HepG2 (cell line): ENCODE data around the gene STMN3. TPM values are rescaled to one million over a fixed set of nuclear protein-coding genes. Genes with fewer than 3 reads are reported as not detected.
A peak's percentile ranks its signal among the peaks of the same experiment; 100 is the strongest.

Experiments
- ATAC-seq: fragments of 200-7000 bp; cut with Tn5 transposase; 3 replicates; pipeline ENCODE4 v1.9.1; 2020; ENCODE audit warnings: mild to moderate bottlenecking, moderate library complexity
- BruUV-seq: library from RNA; stranded (reverse); fragments of 400-500 nt; replicated peaks from 2 replicates; lab custom pipeline; 2021; lab: Mats Ljungman, UMichigan
- CTCF ChIA-PET: fragments of 300-600 bp; formaldehyde crosslinking; extraction: SDS; loops from one replicate; lab custom pipeline; 2021; ENCODE audit warnings: low total read pairs, inconsistent platforms, low intra/inter-chr PET ratio; lab: Yijun Ruan, JAX
- POLR2A ChIA-PET: fragments of 350-600 bp; sonication (Branson Sonifier 250); formaldehyde crosslinking; loops from one replicate; lab custom pipeline; 2020; ENCODE audit warnings: antibody characterized with exemption, inconsistent platforms; lab: Yijun Ruan, JAX
- DNase-seq: peaks from one replicate; pipeline ENCODE4 v3.0.0-alpha.2; 2015; ENCODE audit warnings: low spot score
- FAIRE-seq: peaks from 3 replicates; lab custom pipeline; 2011; peaks lifted over from hg19 to GRCh38; lab: Jason Lieb, UNC
- H2AFZ ChIP-seq: one replicate; pipeline ENCODE4 v1.6.1; 2011; ENCODE audit warnings: low read length, inconsistent platforms
- H3K27ac ChIP-seq: fragments of 300-600 bp; 3 replicates; pipeline ENCODE4 v1.8.0; 2011; ENCODE audit warnings: mixed run types, mild to moderate bottlenecking, mixed read lengths, low read length, inconsistent platforms; ENCODE audit not compliant: insufficient read depth; ENCODE audit errors: extremely low read length
- H3K27me3 ChIP-seq, 2 experiments: fragments of 200-600 bp in 1 of 2; 2 replicates in 1 of 2; 3 replicates in 1 of 2; pipeline versions ENCODE4 v1.6.0 to v1.8.0; 2011; ENCODE audit warnings: low read length in 2 of 2, mild to moderate bottlenecking in 2 of 2, moderate library complexity in 2 of 2, inconsistent platforms in 1 of 2; ENCODE audit not compliant: insufficient read depth in 2 of 2, control insufficient read depth in 1 of 2
- H3K36me3 ChIP-seq, 2 experiments: fragments of 200-600 bp in 1 of 2; replicated peaks in 1 of 2; 2 replicates in 1 of 2; 3 replicates in 1 of 2; pipeline versions ENCODE4 v1.5.1 to v1.8.0; 2011; ENCODE audit warnings: low read length in 2 of 2, inconsistent platforms in 1 of 2; ENCODE audit not compliant: insufficient read depth in 2 of 2, control insufficient read depth in 1 of 2
- H3K4me1 ChIP-seq: 2 replicates; pipeline ENCODE4 v1.5.1; 2012; ENCODE audit warnings: low read length, inconsistent platforms; ENCODE audit not compliant: insufficient read depth
- H3K4me2 ChIP-seq: 2 replicates; pipeline ENCODE4 v1.6.0; 2011; ENCODE audit warnings: low read depth, low read length, inconsistent platforms
- H3K4me3 ChIP-seq, 3 experiments: fragments of 200-600 bp in 1 of 3; sonication (generic), shearing (Covaris generic) in 1 of 3; replicated peaks in 1 of 3; 2 replicates each; pipeline ENCODE4 v1.5.1; 2011 to 2016; ENCODE audit warnings: low read length in 3 of 3, inconsistent platforms in 2 of 3, low read depth in 2 of 3, mild to moderate bottlenecking in 2 of 3, control low read depth in 1 of 3, mixed read lengths in 1 of 3; ENCODE audit not compliant: insufficient read depth in 1 of 3
- H3K79me2 ChIP-seq: one replicate; pipeline ENCODE4 v1.6.1; 2011; ENCODE audit warnings: low read length, inconsistent platforms; ENCODE audit not compliant: insufficient read depth
- H3K9ac ChIP-seq: 2 replicates; pipeline ENCODE4 v1.6.0; 2011; ENCODE audit warnings: mild to moderate bottlenecking, low read depth, low read length, inconsistent platforms; ENCODE audit not compliant: insufficient read depth
- H3K9me3 ChIP-seq: 2 replicates; pipeline ENCODE4 v1.5.1; 2012; ENCODE audit warnings: mild to moderate bottlenecking, low read length
- H4K20me1 ChIP-seq: 2 replicates; pipeline ENCODE4 v1.6.0; 2011; ENCODE audit warnings: inconsistent platforms, mild to moderate bottlenecking, low read length, moderate library complexity; ENCODE audit not compliant: insufficient read depth
- AGO2 ChIP-seq: fragments of 200-400 bp; formaldehyde crosslinking; optimal IDR thresholded peaks from 2 replicates; pipeline ENCODE3; 2017; ENCODE audit warnings: mild to moderate bottlenecking, low read depth, low read length, moderate library complexity
- ARNT2 ChIP-seq: sonication (generic); formaldehyde crosslinking; IDR thresholded peaks from 2 replicates; pipeline ENCODE4 v1.8.0; 2022; ENCODE audit warnings: mild to moderate bottlenecking, low read depth, missing genetic modification reagents, moderate library complexity
- BCL6 ChIP-seq: IDR thresholded peaks from 2 replicates; pipeline ENCODE4 v1.6.1; 2016; ENCODE audit warnings: missing genetic modification reagents, missing compliant biosample characterization
- HIVEP1 ChIP-seq: sonication (generic); formaldehyde crosslinking; IDR thresholded peaks from 2 replicates; pipeline ENCODE4 v1.4.0; 2020; ENCODE audit warnings: mild to moderate bottlenecking, missing genetic modification reagents
- HNRNPUL1 ChIP-seq: fragments of 200-400 bp; formaldehyde crosslinking; IDR thresholded peaks from 2 replicates; pipeline ENCODE4 v1.6.1; 2017; ENCODE audit warnings: low read depth, mild to moderate bottlenecking, low read length, moderate library complexity
- MYNN ChIP-seq: sonication (generic); formaldehyde crosslinking; IDR thresholded peaks from 2 replicates; pipeline ENCODE4 v1.4.0; 2020; ENCODE audit warnings: mild to moderate bottlenecking, low read depth, missing genetic modification reagents
- NFIB ChIP-seq: sonication (generic); formaldehyde crosslinking; IDR thresholded peaks from 2 replicates; pipeline ENCODE4 v1.9.0; 2021; ENCODE audit warnings: missing genetic modification reagents, mild to moderate bottlenecking, borderline replicate concordance
- SRF ChIP-seq: IDR thresholded peaks from 2 replicates; pipeline ENCODE4 v1.6.1; 2011; ENCODE audit warnings: mild to moderate bottlenecking, low read depth, low read length, moderate library complexity
- ZNF253 ChIP-seq: sonication (generic); formaldehyde crosslinking; IDR thresholded peaks from 2 replicates; pipeline ENCODE4 v1.8.0; 2022; ENCODE audit warnings: mild to moderate bottlenecking, missing genetic modification reagents, borderline replicate concordance
- ZNF543 ChIP-seq: sonication (generic); formaldehyde crosslinking; IDR thresholded peaks from 2 replicates; pipeline ENCODE4 v1.4.0; 2020; ENCODE audit warnings: mild to moderate bottlenecking, missing genetic modification reagents
- ZNF547 ChIP-seq: sonication (generic); formaldehyde crosslinking; IDR thresholded peaks from 2 replicates; pipeline ENCODE4 v1.5.1; 2020; ENCODE audit warnings: mild to moderate bottlenecking, missing genetic modification reagents
- ZNF619 ChIP-seq: sonication (generic); formaldehyde crosslinking; IDR thresholded peaks from 2 replicates; pipeline ENCODE4 v1.4.0; 2020; ENCODE audit warnings: mild to moderate bottlenecking, missing genetic modification reagents
- ZNF768 ChIP-seq: sonication (generic); formaldehyde crosslinking; IDR thresholded peaks from 2 replicates; pipeline ENCODE4 v1.4.0; 2020; ENCODE audit warnings: missing genetic modification reagents
- WGBS: methylation state at CpG from one replicate; pipeline ENCODE4 v1.1.6; 2017; ENCODE audit warnings: low lambda C conversion rate; 5-methylcytosine and 5-hydroxymethylcytosine counted together
- in situ Hi-C: cut with HindIII; loops from 2 replicates; pipeline ENCODE4 v1.10.0; 2017; ENCODE audit warnings: low pct_unique_long_range_greater_than_20kb; ENCODE audit not compliant: extremely low pct_ligation_motif_present
- intact Hi-C: fragments of 100-400 bp; cut with micrococcal nuclease; formaldehyde crosslinking; loops from one replicate; pipeline ENCODE4 v1.10.0; 2022; ENCODE audit not compliant: unreplicated experiment
- polyA plus RNA-seq, 8 experiments: library from polyadenylated mRNA; depleted of rRNA in 3 of 8; stranded (reverse) in 7 of 8; unstranded in 1 of 8; fragments of >200 nt; fragmentation: Illumina TruSeq in 4 of 8; extraction: Trizol in 4 of 8; gene quantifications; 2 replicates each; pipeline versions ENCODE4 v1.2.1 to v1.2.3, GENCODE V29; 2011 to 2016; ENCODE audit warnings: low read depth in 4 of 8, missing spikeins in 1 of 8, mixed read lengths in 1 of 8; ENCODE audit not compliant: insufficient read depth in 1 of 8
- total RNA-seq, 5 experiments: library from RNA; depleted of rRNA; stranded (reverse); fragments of >200 nt; fragmentation: Illumina TruSeq; extraction: Trizol; gene quantifications; 2 replicates each; pipeline ENCODE4 v1.2.3, GENCODE V29; 2016; ENCODE audit warnings: low read depth in 1 of 5
- TF ChIP-seq, protein P1 (sequence below): IDR thresholded peaks from 2 replicates; pipeline ENCODE4 v1.6.1; 2018; ENCODE audit warnings: missing genetic modification reagents

Gene STMN3
- total and polyA plus RNA-seq, 2 of the 13 experiments (the other 11 are each of a cell fraction or from before 2014, with no cell fraction given): 21.0 to 48.3 TPM

DNA sequence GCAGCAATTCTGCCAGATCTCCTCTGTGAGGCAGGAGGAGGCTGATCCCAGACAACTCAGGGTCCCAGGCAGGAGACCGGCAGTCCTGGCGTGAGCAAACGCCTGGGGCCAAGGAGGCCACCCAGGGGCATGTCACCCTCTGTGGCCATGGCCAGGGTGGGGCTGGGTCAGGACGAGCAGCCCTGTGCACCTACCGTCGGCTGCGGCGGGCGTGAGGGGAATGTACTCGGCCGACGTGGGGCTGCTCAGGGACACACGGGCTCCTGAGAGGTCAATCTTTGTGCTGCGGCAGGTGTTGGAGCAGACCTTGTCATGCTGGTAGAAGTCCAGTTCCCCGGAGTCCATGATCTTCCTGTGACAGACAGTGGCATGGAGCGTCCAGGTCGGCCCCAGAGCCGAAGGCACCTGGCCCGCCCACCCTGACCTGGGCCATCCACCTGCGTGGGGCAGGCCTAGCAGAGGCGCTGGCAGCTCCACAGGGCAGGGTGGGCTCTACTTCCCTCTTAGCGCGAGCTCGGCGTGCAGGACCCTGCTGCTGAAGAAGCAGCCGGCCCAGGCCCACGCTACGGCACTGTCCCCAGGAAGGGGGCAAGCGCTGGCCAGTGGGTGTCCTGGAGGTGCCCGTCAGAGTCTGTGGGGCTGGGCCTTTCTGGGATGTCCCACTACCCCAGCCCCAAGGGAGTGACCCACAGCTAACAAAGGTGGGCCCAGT lies 57.7 kb downstream of the STMN3 start:
- WGBS: 91% methylated on average over 24 of the region's 30 CpGs

DNA sequence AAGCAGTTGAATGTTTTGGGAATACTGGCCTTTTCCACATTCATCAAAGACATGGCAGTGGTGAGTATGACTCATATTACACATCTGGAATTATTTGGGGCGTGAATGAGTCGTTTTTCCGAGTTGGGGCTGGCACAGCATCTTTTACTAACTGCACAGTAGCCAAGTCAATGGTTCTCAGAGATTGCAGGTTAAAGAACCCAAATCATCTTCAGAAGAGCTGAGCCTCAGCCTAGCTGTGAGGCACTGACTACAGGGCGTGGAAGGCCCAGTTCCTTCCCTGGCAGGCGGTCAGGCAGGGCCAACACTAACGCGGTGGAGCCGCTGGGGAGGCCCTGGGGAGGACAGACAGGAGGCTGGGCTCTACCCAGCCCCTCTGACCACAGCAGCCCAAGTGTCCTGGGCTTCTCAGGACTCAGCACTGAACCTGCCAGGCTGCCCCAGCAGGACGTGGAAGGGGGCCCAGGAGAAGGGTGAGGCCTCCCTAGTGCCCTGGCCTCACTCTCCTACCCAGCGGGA lies 59.1 kb downstream of the STMN3 start:
- no peak overlapping the region for H2AFZ ChIP-seq
- in situ Hi-C loops: no loop called here
- FAIRE-seq (no peak), ATAC-seq (no peak), DNase-seq (no peak)
- H3K4me1 ChIP-seq: no peaks in the 10 kb centered on the region
- no peak overlapping the region for H3K9ac ChIP-seq
- no peaks in the 10 kb centered on the region for H3K9me3 ChIP-seq
- intact Hi-C loops: no loop called here
- H3K36me3 ChIP-seq: peaks cover 23 to 24% of the 10 kb centered on the region in 2 experiments; a peak in 4 of 5 replicates
- no peak overlapping the region for H3K4me2 ChIP-seq
- CTCF ChIA-PET: no interaction called here
- 95% methylated on average over 9 of the region's 10 CpGs for WGBS
- POLR2A ChIA-PET: no interaction called here
- no peaks in the 10 kb centered on the region for H3K27me3 ChIP-seq
- no peaks in the 10 kb centered on the region for H3K79me2 ChIP-seq
- no peak overlapping the region for H3K27ac ChIP-seq
- no peak overlapping the region for H3K4me3 ChIP-seq
- BruUV-seq: no TSS peak
- no peaks in the 10 kb centered on the region for H4K20me1 ChIP-seq
- TF ChIP-seq ZNF253 (CRISPR knock-in tag) (0 out of 2 replicates have a peak, but pooled peaks have one; percentile 24), BCL6 (CRISPR knock-in tag) (no peak), ZNF547 (CRISPR knock-in tag) (no peak), ZNF619 (CRISPR knock-in tag) (no peak), NFIB (no peak), ZNF768 (CRISPR knock-in tag) (no peak), MYNN (no peak), HNRNPUL1 (no peak), AGO2 (peak; percentile 16), ARNT2 (CRISPR knock-in tag) (no peak), SRF (no peak)

More for the DNA sequence above, 57.7 kb downstream of the STMN3 start:
- ChIA-PET POLR2A (no interaction called here), CTCF (no interaction called here)
- H3K4me2 ChIP-seq: no peak overlapping the region
- no peaks in the 10 kb centered on the region for H4K20me1 ChIP-seq
- H3K9ac ChIP-seq: no peak overlapping the region
- H3K27me3 ChIP-seq: no peaks in the 10 kb centered on the region
- H3K79me2 ChIP-seq: no peaks in the 10 kb centered on the region
- no peak for DNase-seq
- no peak overlapping the region for H3K27ac ChIP-seq
- no peaks in the 10 kb centered on the region for H3K4me1 ChIP-seq
- H3K4me3 ChIP-seq: no peak overlapping the region
- no peak overlapping the region for H2AFZ ChIP-seq
- peaks cover 20 to 32% of the 10 kb centered on the region in 2 experiments; a peak in 4 of 5 replicates for H3K36me3 ChIP-seq
- in situ Hi-C loops (no loop called here), intact Hi-C loops (no loop called here)
- no peak for FAIRE-seq
- no peak; the same call in 1 of the 3 replicates for ATAC-seq
- no TSS peak for BruUV-seq
- H3K9me3 ChIP-seq: no peaks in the 10 kb centered on the region
- peak; percentile 77 for TF ChIP-seq AGO2
- 0 out of 2 replicates have a peak, but pooled peaks have one; percentile 45 for TF ChIP-seq HIVEP1 (CRISPR knock-in tag)
- TF ChIP-seq ZNF543 (CRISPR knock-in tag): no peak
- TF ChIP-seq, protein P1, sequence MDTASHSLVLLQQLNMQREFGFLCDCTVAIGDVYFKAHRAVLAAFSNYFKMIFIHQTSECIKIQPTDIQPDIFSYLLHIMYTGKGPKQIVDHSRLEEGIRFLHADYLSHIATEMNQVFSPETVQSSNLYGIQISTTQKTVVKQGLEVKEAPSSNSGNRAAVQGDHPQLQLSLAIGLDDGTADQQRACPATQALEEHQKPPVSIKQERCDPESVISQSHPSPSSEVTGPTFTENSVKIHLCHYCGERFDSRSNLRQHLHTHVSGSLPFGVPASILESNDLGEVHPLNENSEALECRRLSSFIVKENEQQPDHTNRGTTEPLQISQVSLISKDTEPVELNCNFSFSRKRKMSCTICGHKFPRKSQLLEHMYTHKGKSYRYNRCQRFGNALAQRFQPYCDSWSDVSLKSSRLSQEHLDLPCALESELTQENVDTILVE (CRISPR knock-in tag): no peak
